Gastrocnemius medialis (tissue), 4 donors: ENCODE data around the gene EGFR.

Experiments used
- CTCF ChIP-seq, 5 experiments: fragments of 450-650 bp in 3 of 5; fragments of 200-600 bp in 2 of 5; sonication (generic) in 2 of 5; IDR thresholded peaks in 4 of 5; conservative IDR thresholded peaks in 1 of 5; 1 replicate in 4 of 5; 2 replicates in 1 of 5; pipeline ENCODE4 v1.5.1; 2016 to 2019; ENCODE audit warnings: antibody characterized with exemption in 5 of 5, mild to moderate bottlenecking in 3 of 5, moderate library complexity in 3 of 5
- POLR2A ChIP-seq, 2 donors: fragments of 450-650 bp; IDR thresholded peaks; one replicate each; pipeline ENCODE4 v1.6.1; 2017; ENCODE audit warnings: antibody characterized with exemption in 2 of 2, mild to moderate bottlenecking in 2 of 2, moderate library complexity in 2 of 2

GRCh38 chr7:55073976-55074528 is 55.2 kb downstream of the EGFR start:
- TF ChIP-seq CTCF (IDR thresholded peaks at IDR 0.05 in 4 of 5, conservative IDR thresholded peaks at IDR 0.05 in 1 of 5): no peak
- peak in 1 of 2 donors; percentile 28 for TF ChIP-seq POLR2A (IDR thresholded peaks at IDR 0.05)
